ENCODE measurements around the gene TBC1D2B. TPM values are rescaled to one million over a fixed set of nuclear protein-coding genes. Genes with fewer than 3 reads are reported as not detected.

TBC1D2B gene
- total and polyA plus RNA-seq, 8 donors = 37.6 to 64.9 (median 49.2) TPM

- ATAC-seq (no peak), DNase-seq (no peak)
- Histone ChIP-seq H3K36me3 (peaks cover 0 to 85% of the 10 kb centered on the region in 2 donors), H3K27ac (no peak overlapping the region), H3K27me3 (no peaks in the 10 kb centered on the region), H3K4me1 (peaks cover 25 to 67% of the 10 kb centered on the region in 2 donors), H3K4me3 (no peak overlapping the region), H3K9me3 (no peaks in the 10 kb centered on the region)
- intact Hi-C loops (cut with DNase I) = no loop called here
- TF ChIP-seq CTCF (IDR thresholded peaks at IDR 0.05) = no peak
Measured at GRCh38 chr15:78010067-78010466, 67.4 kb downstream of the TBC1D2B start.

- H3K27me3 ChIP-seq = no peaks in the 10 kb centered on the region
- H3K4me1 ChIP-seq = peaks cover 40 to 81% of the 10 kb centered on the region in 2 donors
- peaks cover 0 to 79% of the 10 kb centered on the region in 2 donors for H3K36me3 ChIP-seq
- DNase-seq (peak in 3 of 4 donors; percentile 64 to 84 (median 65)), ATAC-seq (peak; percentile 51)
- H3K9me3 ChIP-seq = no peaks in the 10 kb centered on the region
- peak overlapping the region; percentile 4 to 63 for H3K27ac ChIP-seq
- no peak overlapping the region for H3K4me3 ChIP-seq
- intact Hi-C loops (cut with DNase I) = no loop called here
- TF ChIP-seq CTCF (IDR thresholded peaks at IDR 0.05) = no peak
Measured at GRCh38 chr15:78007964-78008886, 69.3 kb downstream of the TBC1D2B start.

DNA sequence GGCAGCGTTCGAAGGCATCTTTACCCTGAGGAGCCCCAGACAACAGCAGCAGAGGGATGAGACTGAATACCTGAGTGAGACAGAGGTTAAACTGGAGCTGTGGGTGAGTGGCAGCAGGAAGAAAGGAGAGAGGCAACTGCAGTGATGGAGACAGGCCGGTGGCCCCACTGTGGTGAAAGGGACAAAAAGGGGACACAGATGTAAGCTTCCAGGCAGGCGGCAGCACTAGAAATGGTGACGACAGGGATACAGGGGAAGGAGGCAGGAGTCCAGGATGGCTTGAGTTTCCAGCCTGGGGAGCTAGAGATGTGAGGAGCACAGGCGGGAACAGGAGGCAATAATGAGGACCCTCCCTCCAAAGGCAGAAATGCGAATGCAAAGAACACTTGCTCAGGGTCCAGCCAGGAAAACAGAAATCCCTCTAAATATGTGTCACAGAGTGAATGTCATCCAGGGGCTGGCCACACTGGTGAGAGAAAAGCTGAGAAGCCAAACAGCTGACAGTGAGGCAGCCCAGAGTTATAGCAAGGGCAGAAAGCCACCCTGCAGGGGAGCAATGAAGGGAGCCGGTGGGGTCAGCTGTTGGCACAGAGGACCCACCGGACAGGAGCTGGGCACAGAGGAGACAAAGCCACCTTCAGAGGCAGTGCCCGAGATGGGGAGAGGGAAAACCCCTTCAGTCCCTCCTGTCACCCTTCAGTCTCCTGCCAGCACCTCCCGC lies 70.1 kb downstream of the TBC1D2B start:
- Histone ChIP-seq H3K36me3 (peaks cover 0 to 79% of the 10 kb centered on the region in 2 donors), H3K27me3 (no peaks in the 10 kb centered on the region), H3K4me1 (peaks cover 40 to 73% of the 10 kb centered on the region in 2 donors), H3K9me3 (no peaks in the 10 kb centered on the region), H3K27ac (peak overlapping the region in 1 of 2 donors; percentile 63), H3K4me3 (no peak overlapping the region)
- TF ChIP-seq CTCF (IDR thresholded peaks at IDR 0.05) = no peak
- intact Hi-C loops (cut with DNase I) = no loop called here
- ATAC-seq (no peak), DNase-seq (no peak)

GRCh38 chr15:78006567-78007205 lies 70.8 kb downstream of the TBC1D2B start:
- peaks cover 0 to 79% of the 10 kb centered on the region in 2 donors for H3K36me3 ChIP-seq
- no peak for TF ChIP-seq CTCF (IDR thresholded peaks at IDR 0.05)
- intact Hi-C loops (cut with DNase I) = no loop called here

More at GRCh38 chr15:78006567-78007205, 70.8 kb downstream of the TBC1D2B start:
- no peaks in the 10 kb centered on the region for H3K9me3 ChIP-seq
- ATAC-seq (no peak), DNase-seq (no peak)
- peak overlapping the region in 1 of 2 donors; percentile 63 for H3K27ac ChIP-seq
- H3K4me3 ChIP-seq = no peak overlapping the region
- H3K4me1 ChIP-seq = peaks cover 40 to 67% of the 10 kb centered on the region in 2 donors
- no peaks in the 10 kb centered on the region for H3K27me3 ChIP-seq

All from left lung (tissue), 10 donors.